ENCODE results near the gene SLC38A7.
"Not testable (repeated sequence)": the region's sequence is repeated elsewhere in the genome, so short reads cannot be mapped to it uniquely, and the experiment has no call there.

The SLC38A7 gene

GRCh38 chr16:58678269-58678668 lies 6.3 kb downstream of the SLC38A7 start:
- no peak for DNase-seq (ENCODE audit: low read depth)

- no peak for DNase-seq (ENCODE audit: low read depth)
These were observed 13.5 kb downstream of the SLC38A7 start for GRCh38 chr16:58670946-58671583.

- DNase-seq (ENCODE audit: low read depth): no peak
These were observed 14.4 kb downstream of the SLC38A7 start for GRCh38 chr16:58670177-58670576.

- DNase-seq (ENCODE audit: low read depth): no peak
These were observed 19.4 kb downstream of the SLC38A7 start for GRCh38 chr16:58665200-58665599.

GRCh38 chr16:58661199-58661830 lies 23.3 kb downstream of the SLC38A7 start:
- no peak for DNase-seq (ENCODE audit: low read depth)

GRCh38 chr16:58659911-58660310 lies 24.7 kb downstream of the SLC38A7 start:
- not testable (repeated sequence) for DNase-seq (ENCODE audit: low read depth)

- no peak for DNase-seq (ENCODE audit: low read depth)
These were observed 25.8 kb downstream of the SLC38A7 start for GRCh38 chr16:58658796-58659211.

GRCh38 chr16:58656899-58657298 lies 27.7 kb downstream of the SLC38A7 start:
- no peak for DNase-seq (ENCODE audit: low read depth)

GRCh38 chr16:58655215-58655596 lies 29.4 kb downstream of the SLC38A7 start:
- DNase-seq (ENCODE audit: low read depth): no peak

- DNase-seq (ENCODE audit: low read depth): no peak
These were observed 29.9 kb downstream of the SLC38A7 start for GRCh38 chr16:58654560-58655214.

GRCh38 chr16:58652741-58653140 lies 31.8 kb downstream of the SLC38A7 start:
- no peak for DNase-seq (ENCODE audit: low read depth)

GRCh38 chr16:58651965-58652348 lies 32.6 kb downstream of the SLC38A7 start:
- DNase-seq (ENCODE audit: low read depth): no peak

- DNase-seq (ENCODE audit: low read depth): no peak
These were observed 34.9 kb downstream of the SLC38A7 start for GRCh38 chr16:58649707-58650106.

- DNase-seq (ENCODE audit: low read depth): no peak
These were observed 37.5 kb downstream of the SLC38A7 start for GRCh38 chr16:58647107-58647506.

GRCh38 chr16:58644765-58645487 lies 39.6 kb downstream of the SLC38A7 start:
- no peak for DNase-seq (ENCODE audit: low read depth)

- no peak for DNase-seq (ENCODE audit: low read depth)
These were observed 40.5 kb downstream of the SLC38A7 start for GRCh38 chr16:58644108-58644507.

GRCh38 chr16:58640949-58641348 lies 43.6 kb downstream of the SLC38A7 start:
- DNase-seq (ENCODE audit: low read depth): no peak

GRCh38 chr16:58639836-58640235 lies 44.7 kb downstream of the SLC38A7 start:
- DNase-seq (ENCODE audit: low read depth): no peak

GRCh38 chr16:58639230-58639629 lies 45.3 kb downstream of the SLC38A7 start:
- no peak for DNase-seq (ENCODE audit: low read depth)

- DNase-seq (ENCODE audit: low read depth): no peak
These were observed 46.2 kb downstream of the SLC38A7 start for GRCh38 chr16:58638148-58639036.

GRCh38 chr16:58637021-58637420 lies 47.5 kb downstream of the SLC38A7 start:
- not testable (repeated sequence) for DNase-seq (ENCODE audit: low read depth)

GRCh38 chr16:58636466-58636865 lies 48.1 kb downstream of the SLC38A7 start:
- no peak for DNase-seq (ENCODE audit: low read depth)
